K562 (cell line): ENCODE results near the gene SCRN3. TPM values are rescaled to one million over a fixed set of nuclear protein-coding genes. Genes with fewer than 3 reads are reported as not detected.

Experiments used
- CBX1 ChIP-seq: sonication (generic); IDR thresholded peaks from 2 replicates; pipeline ENCODE4 v1.6.1; 2016; ENCODE audit warnings: antibody characterized with exemption, low read depth, mild to moderate bottlenecking
- CBX8 ChIP-seq: fragments of 200-600 bp; sonication (generic); IDR thresholded peaks from 2 replicates; pipeline ENCODE4 v1.6.1; 2012; ENCODE audit warnings: borderline replicate concordance, mixed run types, low read depth, mild to moderate bottlenecking, moderate library complexity, mixed read lengths, low read length, control low read depth, inconsistent platforms; ENCODE audit not compliant: poor library complexity, severe bottlenecking; ENCODE audit errors: extremely low read depth
- ESRRB ChIP-seq: fragments of 250-450 bp; sonication (Bioruptor Pico); IDR thresholded peaks from 2 replicates; pipeline ENCODE4 v1.5.0; 2020; ENCODE audit warnings: mild to moderate bottlenecking, moderate library complexity, borderline replicate concordance
- MYC ChIP-seq, 2 experiments: fragments of 250-450 bp in 1 of 2; sonication (Bioruptor Pico) in 1 of 2; IDR thresholded peaks; 2 replicates each; pipeline versions ENCODE4 v1.5.1 to v1.6.1; 2012 to 2021; ENCODE audit warnings: low read depth in 2 of 2, borderline replicate concordance in 1 of 2, improper control_type of control experiment in 1 of 2, low read length in 1 of 2, mild to moderate bottlenecking in 1 of 2, moderate library complexity in 1 of 2
- NR2C2 ChIP-seq, 2 experiments: fragments of 200-800 bp in 1 of 2; sonication (Bioruptor generic) in 1 of 2; sonication (generic) in 1 of 2; formaldehyde crosslinking in 1 of 2; IDR thresholded peaks; 2 replicates each; pipeline versions ENCODE4 v1.6.1 to v1.8.0; 2016 to 2022; ENCODE audit warnings: mild to moderate bottlenecking in 1 of 2, missing compliant biosample characterization in 1 of 2, missing genetic modification characterization in 1 of 2, missing genetic modification reagents in 1 of 2
- PCBP1 ChIP-seq: fragments of 200-400 bp; formaldehyde crosslinking; IDR thresholded peaks from 2 replicates; pipeline ENCODE4 v1.6.1; 2018; ENCODE audit warnings: mild to moderate bottlenecking, low read depth, low read length; ENCODE audit not compliant: poor library complexity, severe bottlenecking
- PHB2 ChIP-seq: fragments of 450-650 bp; IDR thresholded peaks from 2 replicates; pipeline ENCODE4 v1.6.1; 2017; ENCODE audit warnings: low read depth
- RBM22 ChIP-seq: fragments of 200-400 bp; formaldehyde crosslinking; IDR thresholded peaks from 2 replicates; pipeline ENCODE4 v1.6.1; 2018; ENCODE audit warnings: low read length, low read depth; ENCODE audit not compliant: poor library complexity, severe bottlenecking
- RBM34 ChIP-seq: fragments of 200-400 bp; formaldehyde crosslinking; IDR thresholded peaks from 2 replicates; pipeline ENCODE4 v1.6.1; 2018; ENCODE audit warnings: low read length, borderline replicate concordance; ENCODE audit not compliant: insufficient read depth
- SREBF2 ChIP-seq: sonication (generic); formaldehyde crosslinking; IDR thresholded peaks from 2 replicates; pipeline ENCODE4 v1.4.0; 2020; ENCODE audit warnings: mild to moderate bottlenecking, missing genetic modification reagents
- ZBED1 ChIP-seq: IDR thresholded peaks from 2 replicates; pipeline ENCODE4 v1.6.1; 2014
- ZEB2 ChIP-seq: fragments of 450-650 bp; IDR thresholded peaks from 2 replicates; pipeline ENCODE4 v1.6.1; 2016
- ZFP30 ChIP-seq: fragments of 250-450 bp; sonication (Bioruptor Pico); IDR thresholded peaks from 2 replicates; pipeline ENCODE4 v1.8.0; 2022; ENCODE audit warnings: moderate library complexity, mild to moderate bottlenecking, inconsistent platforms, borderline replicate concordance
- ZNF133 ChIP-seq: fragments of 250-450 bp; sonication (Bioruptor Pico); IDR thresholded peaks from 2 replicates; pipeline ENCODE4 v1.4.0; 2020; ENCODE audit warnings: mild to moderate bottlenecking
- ZNF586 ChIP-seq: fragments of 450-650 bp; formaldehyde crosslinking; conservative IDR thresholded peaks from 2 replicates; pipeline ENCODE4 v1.4.0; 2020; ENCODE audit warnings: mild to moderate bottlenecking, moderate library complexity
- ZNF639 ChIP-seq, 2 experiments: fragments of 200-800 bp in 1 of 2; sonication (Bioruptor generic) in 1 of 2; sonication (generic) in 1 of 2; formaldehyde crosslinking in 1 of 2; IDR thresholded peaks in 1 of 2; conservative IDR thresholded peaks in 1 of 2; 2 replicates each; pipeline versions ENCODE4 v1.5.0 to v1.6.1; 2016 to 2020; ENCODE audit warnings: missing compliant biosample characterization in 1 of 2, missing genetic modification characterization in 1 of 2, missing genetic modification reagents in 1 of 2
- polyA plus RNA-seq, 8 experiments: library from polyadenylated mRNA; depleted of rRNA in 4 of 8; stranded (reverse) in 5 of 8; unstranded in 3 of 8; fragments of >200 nt; fragmentation: Nextera tagmentation in 2 of 8; fragmentation: Illumina TruSeq in 1 of 8; extraction: Ambion mirVana in 2 of 8; extraction: Trizol in 1 of 8; gene quantifications; 2 replicates each; pipeline versions ENCODE4 v1.2.1 to v1.2.3, GENCODE V29; 2011 to 2014; ENCODE audit warnings: inconsistent platforms in 1 of 8, missing spikeins in 1 of 8
- total RNA-seq, 7 experiments: library from RNA; depleted of rRNA in 6 of 7; stranded (reverse); fragments of >200 nt in 6 of 7; fragmentation: Illumina TruSeq in 2 of 7; extraction: Trizol in 2 of 7; gene quantifications; 2 replicates each; pipeline versions ENCODE4 v1.2.1 to v1.2.3, GENCODE V29; 2011 to 2021; ENCODE audit warnings: low replicate concordance in 1 of 7
- TF ChIP-seq, protein P1 (sequence below): sonication (generic); formaldehyde crosslinking; IDR thresholded peaks from 2 replicates; pipeline ENCODE4 v1.8.0; 2023; ENCODE audit warnings: missing genetic modification reagents, mild to moderate bottlenecking, borderline replicate concordance
- TF ChIP-seq, protein P2 (sequence below), 2 experiments: fragments of 450-650 bp; IDR thresholded peaks; 2 replicates each; pipeline ENCODE4 v1.6.1; 2016

The SCRN3 gene
- total and polyA plus RNA-seq, 9 of the 15 experiments (the other 6 are each of a cell fraction or from before 2014, with no cell fraction given), result 7.7 to 21.8 (median 20.0) TPM

GRCh38 chr2:174395969-174396630 lies 570 bp downstream of the SCRN3 start (continued):
- TF ChIP-seq, protein P1, sequence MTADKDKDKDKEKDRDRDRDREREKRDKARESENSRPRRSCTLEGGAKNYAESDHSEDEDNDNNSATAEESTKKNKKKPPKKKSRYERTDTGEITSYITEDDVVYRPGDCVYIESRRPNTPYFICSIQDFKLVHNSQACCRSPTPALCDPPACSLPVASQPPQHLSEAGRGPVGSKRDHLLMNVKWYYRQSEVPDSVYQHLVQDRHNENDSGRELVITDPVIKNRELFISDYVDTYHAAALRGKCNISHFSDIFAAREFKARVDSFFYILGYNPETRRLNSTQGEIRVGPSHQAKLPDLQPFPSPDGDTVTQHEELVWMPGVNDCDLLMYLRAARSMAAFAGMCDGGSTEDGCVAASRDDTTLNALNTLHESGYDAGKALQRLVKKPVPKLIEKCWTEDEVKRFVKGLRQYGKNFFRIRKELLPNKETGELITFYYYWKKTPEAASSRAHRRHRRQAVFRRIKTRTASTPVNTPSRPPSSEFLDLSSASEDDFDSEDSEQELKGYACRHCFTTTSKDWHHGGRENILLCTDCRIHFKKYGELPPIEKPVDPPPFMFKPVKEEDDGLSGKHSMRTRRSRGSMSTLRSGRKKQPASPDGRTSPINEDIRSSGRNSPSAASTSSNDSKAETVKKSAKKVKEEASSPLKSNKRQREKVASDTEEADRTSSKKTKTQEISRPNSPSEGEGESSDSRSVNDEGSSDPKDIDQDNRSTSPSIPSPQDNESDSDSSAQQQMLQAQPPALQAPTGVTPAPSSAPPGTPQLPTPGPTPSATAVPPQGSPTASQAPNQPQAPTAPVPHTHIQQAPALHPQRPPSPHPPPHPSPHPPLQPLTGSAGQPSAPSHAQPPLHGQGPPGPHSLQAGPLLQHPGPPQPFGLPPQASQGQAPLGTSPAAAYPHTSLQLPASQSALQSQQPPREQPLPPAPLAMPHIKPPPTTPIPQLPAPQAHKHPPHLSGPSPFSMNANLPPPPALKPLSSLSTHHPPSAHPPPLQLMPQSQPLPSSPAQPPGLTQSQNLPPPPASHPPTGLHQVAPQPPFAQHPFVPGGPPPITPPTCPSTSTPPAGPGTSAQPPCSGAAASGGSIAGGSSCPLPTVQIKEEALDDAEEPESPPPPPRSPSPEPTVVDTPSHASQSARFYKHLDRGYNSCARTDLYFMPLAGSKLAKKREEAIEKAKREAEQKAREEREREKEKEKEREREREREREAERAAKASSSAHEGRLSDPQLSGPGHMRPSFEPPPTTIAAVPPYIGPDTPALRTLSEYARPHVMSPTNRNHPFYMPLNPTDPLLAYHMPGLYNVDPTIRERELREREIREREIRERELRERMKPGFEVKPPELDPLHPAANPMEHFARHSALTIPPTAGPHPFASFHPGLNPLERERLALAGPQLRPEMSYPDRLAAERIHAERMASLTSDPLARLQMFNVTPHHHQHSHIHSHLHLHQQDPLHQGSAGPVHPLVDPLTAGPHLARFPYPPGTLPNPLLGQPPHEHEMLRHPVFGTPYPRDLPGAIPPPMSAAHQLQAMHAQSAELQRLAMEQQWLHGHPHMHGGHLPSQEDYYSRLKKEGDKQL, result no peak
- TF ChIP-seq NR2C2 (CRISPR knock-in tag; IDR thresholded peaks at IDR 0.05) (no peak), NR2C2 (tag; IDR thresholded peaks at IDR 0.05) (peak; percentile 82; the same call in 1 of the 2 replicates), PHB2 (no peak), ZEB2 (no peak), ESRRB (CRISPR knock-in tag) (no peak), SREBF2 (CRISPR knock-in tag) (no peak), ZNF639 (CRISPR knock-in tag; conservative IDR thresholded peaks at IDR 0.05 in 1 of 2, IDR thresholded peaks at IDR 0.05 in 1 of 2) (no peak), RBM22 (no peak), RBM34 (no peak), PCBP1 (no peak), ZBED1 (no peak), ZNF586 (CRISPR knock-in tag) (no peak), ZFP30 (CRISPR knock-in tag) (no peak), CBX1 (0 out of 2 replicates have a peak, but pooled peaks have one; percentile 11), ZNF133 (no peak), MYC (IDR thresholded peaks at IDR 0.05; ENCODE audit: low read depth, low read length) (no peak), MYC (CRISPR knock-in tag; IDR thresholded peaks at IDR 0.05; ENCODE audit: borderline replicate concordance, low read depth) (peak; percentile 61; the same call in 1 of the 2 replicates), CBX8 (no peak)
- TF ChIP-seq, protein P2, sequence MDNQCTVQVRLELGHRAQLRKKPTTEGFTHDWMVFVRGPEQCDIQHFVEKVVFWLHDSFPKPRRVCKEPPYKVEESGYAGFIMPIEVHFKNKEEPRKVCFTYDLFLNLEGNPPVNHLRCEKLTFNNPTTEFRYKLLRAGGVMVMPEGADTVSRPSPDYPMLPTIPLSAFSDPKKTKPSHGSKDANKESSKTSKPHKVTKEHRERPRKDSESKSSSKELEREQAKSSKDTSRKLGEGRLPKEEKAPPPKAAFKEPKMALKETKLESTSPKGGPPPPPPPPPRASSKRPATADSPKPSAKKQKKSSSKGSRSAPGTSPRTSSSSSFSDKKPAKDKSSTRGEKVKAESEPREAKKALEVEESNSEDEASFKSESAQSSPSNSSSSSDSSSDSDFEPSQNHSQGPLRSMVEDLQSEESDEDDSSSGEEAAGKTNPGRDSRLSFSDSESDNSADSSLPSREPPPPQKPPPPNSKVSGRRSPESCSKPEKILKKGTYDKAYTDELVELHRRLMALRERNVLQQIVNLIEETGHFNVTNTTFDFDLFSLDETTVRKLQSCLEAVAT (IDR thresholded peaks at IDR 0.05), result no peak
